Stimulated activated CD4-positive, alpha-beta T cell treated with anti-CD3 and anti-CD28 coated beads, TNF-alpha, amount 100 ng/mL, for 24 hours (primary cell): ENCODE measurements around the gene SHE.

Experiments
- DNase-seq, 3 experiments: peaks; one replicate each; pipeline ENCODE4 v3.0.0-alpha.2; 2020; ENCODE audit warnings: low read depth in 3 of 3

Gene SHE

GRCh38 chr1:154446789-154447188 is 55.4 kb downstream of the SHE start:
- DNase-seq, result no peak

GRCh38 chr1:154446292-154446691 is 55.9 kb downstream of the SHE start:
- DNase-seq, result no peak

GRCh38 chr1:154445040-154445472 is 57.2 kb downstream of the SHE start:
- DNase-seq, result peak in 1 of 3 experiments; percentile 47

- DNase-seq, result no peak
Observed at GRCh38 chr1:154443274-154444013, 58.8 kb downstream of the SHE start.

DNA sequence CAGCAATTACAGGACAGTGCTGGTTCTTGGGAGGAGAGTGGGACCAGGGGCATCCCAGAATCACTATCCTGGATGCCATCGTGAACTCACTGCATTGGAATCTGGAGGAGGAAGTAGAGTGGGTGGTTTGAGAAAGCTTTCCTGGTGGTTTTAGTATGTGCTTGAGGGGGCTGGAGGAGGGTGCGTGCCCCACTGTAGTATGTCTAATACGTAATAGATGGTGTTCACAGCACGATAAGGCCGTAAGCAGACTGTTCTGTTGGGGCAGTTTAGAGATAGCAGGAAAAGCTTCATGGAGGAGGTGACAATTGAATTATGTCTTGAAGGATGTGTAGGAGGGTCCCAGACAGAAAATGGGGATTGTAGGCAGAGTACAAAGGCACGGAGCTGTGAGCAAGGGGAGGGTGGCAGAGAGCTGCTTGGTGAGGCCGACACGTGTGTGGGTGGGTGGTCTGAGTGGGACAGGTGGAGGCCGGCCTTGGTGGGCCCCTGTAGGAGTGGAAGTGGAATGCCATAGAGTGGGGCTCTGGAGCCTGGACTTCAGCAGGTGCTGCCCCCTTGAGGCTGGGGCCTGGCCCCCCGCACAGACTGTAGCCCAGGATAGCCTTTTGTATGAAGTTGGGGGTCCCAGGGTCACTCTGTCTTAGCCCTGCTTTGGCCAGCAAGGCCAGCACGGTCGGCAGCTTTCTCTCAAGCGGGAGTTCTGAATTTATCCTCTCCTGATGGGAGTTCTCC is 60.0 kb downstream of the SHE start:
- DNase-seq, result no peak

- no peak for DNase-seq
Observed at GRCh38 chr1:154441241-154441888, 60.8 kb downstream of the SHE start.

DNA sequence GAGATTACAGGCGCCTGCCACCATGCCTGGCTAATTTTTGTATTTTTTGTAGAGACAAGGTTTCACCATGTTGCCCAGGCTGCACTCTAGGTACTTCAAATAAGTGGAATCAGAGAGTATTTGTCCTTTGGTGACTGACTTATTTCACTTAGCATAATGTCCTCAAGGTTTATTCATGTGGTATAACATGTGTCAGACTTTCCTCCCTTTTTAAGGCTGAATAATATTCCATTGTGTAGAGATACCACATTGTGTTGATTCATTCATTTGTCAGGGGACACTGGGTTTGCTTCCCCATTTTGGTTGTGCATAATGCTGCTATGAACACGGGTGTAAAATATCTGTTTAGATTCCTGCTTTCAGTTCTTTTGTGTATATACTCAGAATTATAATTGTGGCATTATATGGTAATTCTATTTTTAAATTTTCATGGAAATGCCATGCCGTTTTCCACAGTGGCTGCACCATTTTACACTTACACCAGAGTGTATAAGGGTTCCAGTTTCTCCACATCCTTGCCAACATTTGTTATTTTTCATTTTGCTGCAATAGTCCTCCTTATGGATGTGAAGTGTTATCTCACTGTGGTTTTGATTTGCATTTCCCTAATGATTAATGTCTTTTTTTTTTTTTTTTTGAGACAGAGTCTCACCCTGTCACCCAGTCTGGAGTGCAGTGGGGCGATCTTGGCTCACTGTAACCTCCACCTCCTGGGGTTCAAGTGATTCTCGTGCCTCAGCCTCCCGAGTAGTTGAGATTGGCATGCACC is 62.0 kb downstream of the SHE start:
- no peak for DNase-seq

- no peak for DNase-seq
Observed at GRCh38 chr1:154436433-154436832, 65.8 kb downstream of the SHE start.

GRCh38 chr1:154435599-154436200 is 66.5 kb downstream of the SHE start:
- DNase-seq, result no peak

DNA sequence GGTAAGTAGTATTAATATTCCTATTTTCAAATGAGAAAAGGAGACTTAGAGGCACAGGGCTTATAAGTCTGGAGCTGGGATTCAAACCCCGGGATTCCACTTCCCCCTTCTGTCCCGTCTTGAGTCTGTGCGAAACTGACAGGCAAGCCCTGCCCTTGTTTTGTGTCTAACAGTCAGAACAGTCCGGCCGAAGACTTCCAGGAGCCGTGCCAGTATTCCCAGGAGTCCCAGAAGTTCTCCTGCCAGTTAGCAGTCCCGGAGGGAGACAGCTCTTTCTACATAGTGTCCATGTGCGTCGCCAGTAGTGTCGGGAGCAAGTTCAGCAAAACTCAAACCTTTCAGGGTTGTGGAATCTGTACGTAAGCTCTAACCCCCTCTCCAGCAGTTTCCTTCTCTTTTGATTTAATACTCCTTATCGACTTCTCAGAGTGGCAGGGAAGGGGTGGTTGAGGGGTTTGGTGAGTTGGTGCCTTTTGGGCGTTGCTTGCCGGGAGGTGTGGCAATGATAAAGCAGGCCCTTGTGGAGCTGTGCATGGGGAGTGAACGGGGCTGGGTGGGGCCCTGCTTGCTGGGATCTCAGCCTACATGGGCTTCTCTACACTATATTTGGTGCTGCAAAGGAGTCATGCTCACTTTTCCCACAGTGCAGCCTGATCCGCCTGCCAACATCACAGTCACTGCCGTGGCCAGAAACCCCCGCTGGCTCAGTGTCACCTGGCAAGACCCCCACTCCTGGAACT is 67.7 kb downstream of the SHE start:
- no peak for DNase-seq

DNA sequence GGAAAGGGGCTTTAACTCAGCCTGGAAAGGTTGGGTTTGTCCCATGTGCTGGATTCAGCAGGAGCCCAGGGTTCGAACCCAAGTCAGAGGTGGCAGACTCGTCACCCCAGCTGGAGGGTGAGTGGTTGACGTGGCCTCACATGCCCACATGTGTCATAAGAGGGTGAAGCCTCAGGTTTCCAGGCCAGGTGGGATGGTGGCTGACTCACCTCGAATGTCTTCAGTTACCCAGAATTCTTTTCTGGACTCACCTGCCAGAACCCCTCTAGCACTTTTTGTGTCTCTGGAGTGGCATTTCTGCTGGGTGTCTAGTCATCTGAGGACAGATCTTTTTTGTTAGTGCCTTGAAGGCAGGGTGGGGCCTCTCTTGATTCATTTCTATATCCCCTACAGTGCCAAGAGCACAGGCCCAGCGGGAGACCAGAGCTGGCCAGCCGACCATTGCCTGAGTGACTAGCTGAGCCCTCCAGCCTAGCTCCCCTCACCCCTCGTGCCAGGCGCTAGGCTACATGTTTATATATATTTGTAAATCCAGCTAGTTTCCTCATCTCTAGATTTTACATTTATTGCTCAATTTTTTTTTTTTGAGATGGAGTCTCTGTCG is 68.9 kb downstream of the SHE start:
- DNase-seq, result peak in 1 of 3 experiments; percentile 51

DNA sequence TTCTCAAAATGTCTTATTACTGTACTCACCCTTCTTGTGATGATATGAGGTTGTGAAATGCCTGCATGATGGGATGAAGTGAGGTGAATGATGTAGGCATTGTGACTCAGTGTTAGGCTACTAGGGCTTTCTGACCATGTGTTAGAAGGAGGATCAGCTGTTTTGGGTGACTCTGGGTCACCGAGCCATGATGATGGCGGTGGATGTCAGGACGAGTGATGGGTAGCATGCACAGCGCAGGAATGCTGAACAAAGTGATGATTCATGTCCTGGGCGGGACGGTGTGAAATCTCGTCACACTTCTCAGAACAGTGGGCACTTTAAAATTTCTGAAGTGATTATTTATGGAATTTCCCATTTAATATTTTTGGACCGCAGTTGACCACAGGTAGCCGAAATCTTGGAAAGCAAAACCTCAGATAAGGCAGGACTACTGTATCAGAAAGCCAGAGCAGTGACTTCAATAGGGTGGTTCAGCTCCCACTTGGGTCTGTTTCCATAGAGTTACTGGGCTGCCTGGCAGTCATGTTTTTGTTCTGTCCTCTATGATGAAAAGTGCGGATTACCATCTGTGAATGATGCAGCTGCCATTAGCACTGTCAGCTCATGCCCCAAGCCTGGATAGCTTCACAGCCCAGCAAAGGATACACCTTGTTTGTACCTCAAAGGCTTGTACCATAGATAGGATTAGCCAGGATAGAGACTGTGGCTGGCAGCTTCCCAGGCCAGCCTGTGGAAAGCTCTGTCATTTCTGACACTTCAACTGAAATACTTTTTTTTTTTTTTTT is 70.4 kb downstream of the SHE start:
- DNase-seq, result peak in 2 of 3 experiments; percentile 52 to 54

DNA sequence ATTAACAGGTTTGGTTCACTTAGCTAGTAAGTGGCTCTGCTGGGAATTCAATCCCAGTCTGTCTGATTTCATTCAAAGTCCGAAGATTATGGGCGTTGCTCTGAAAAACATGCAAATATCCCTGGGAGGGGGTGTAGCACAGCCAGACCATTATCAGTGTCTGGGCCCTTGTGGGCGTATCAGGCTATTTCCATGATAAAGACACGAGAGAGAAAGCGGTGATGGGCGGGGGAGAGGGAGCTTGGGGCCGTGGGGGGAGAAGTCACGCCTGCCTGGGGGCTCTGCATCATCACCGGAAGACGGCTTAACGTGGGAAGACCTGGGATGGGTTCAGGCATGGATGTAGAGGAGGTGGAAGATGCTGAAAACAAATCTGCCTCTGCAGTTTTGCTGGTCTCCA is 71.3 kb downstream of the SHE start:
- no peak for DNase-seq

- DNase-seq, result no peak
Observed at GRCh38 chr1:154429841-154430611, 72.2 kb downstream of the SHE start.
